Smooth muscle cell of the brain vasculature (primary cell): ENCODE data around the gene PRTN3.
"Not testable (repeated sequence)": the region's sequence is repeated elsewhere in the genome, so short reads cannot be mapped to it uniquely, and the experiment has no call there.

Source experiments
- DNase-seq: peaks from one replicate; pipeline ENCODE4 v3.0.0-alpha.2; 2012; ENCODE audit warnings: low read depth, low spot score

PRTN3 gene

GRCh38 chr19:815775-816499 is 24.9 kb upstream of the PRTN3 start:
- no peak for DNase-seq

DNA sequence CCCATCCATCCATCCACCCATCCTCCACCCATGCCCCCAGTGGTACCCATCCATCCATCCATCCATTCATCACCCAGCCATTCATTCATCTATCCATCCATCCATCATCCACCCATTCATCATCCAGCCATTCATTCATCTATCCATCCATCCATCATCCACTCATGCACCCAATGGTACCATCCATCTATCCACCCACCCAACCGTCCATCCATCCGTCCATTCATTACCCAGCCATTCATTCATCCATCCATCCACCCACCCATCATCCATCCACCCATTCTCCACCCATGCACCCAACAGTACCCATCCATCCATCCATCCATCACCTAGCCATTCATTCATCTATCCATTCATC is 24.3 kb upstream of the PRTN3 start:
- DNase-seq = no peak

GRCh38 chr19:820212-820611 is 20.6 kb upstream of the PRTN3 start:
- DNase-seq = not testable (repeated sequence)

GRCh38 chr19:821231-821824 is 19.5 kb upstream of the PRTN3 start:
- no peak for DNase-seq

DNA sequence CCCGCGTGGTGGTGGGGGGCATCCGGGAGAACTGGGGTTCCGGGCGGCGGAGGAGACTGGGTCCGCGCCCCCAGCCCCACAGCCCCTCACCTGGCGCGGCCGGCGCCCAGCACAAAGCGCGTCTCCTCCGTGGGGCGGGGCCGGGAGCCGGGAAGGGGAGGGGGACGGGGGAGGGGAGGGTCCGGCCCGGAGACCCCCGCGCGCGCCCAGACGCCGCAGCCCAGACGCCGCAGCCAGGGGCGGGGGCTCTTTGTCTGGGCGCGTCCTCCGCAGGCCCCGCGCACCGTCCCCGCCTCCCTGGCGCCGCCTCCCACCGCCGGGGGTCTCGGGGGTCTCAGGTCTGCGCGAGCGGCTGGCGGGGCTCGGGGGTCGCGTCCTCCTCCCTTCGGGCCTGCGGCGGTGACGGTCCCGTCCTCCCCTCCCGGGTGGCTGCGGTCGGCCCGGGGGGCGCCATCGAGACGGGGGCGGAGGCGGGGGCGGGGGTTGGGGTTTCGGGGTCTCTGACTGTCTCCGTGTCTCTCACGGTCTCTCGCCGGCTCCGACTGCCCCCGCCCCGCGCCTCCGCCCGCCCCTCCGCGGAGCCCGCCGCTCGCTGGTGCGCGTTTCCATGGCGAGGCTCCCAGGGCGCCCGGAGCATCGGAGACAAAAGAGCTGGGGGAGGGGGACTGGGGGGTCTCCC is 18.8 kb upstream of the PRTN3 start, which contains the start of gene PLPPR3:
Gene PLPPR3 (minus strand): TSS at position 131 of the 679 bp plus-strand sequence. CDS start 396 bp downstream, outside the sequence.
- DNase-seq = no peak

DNA sequence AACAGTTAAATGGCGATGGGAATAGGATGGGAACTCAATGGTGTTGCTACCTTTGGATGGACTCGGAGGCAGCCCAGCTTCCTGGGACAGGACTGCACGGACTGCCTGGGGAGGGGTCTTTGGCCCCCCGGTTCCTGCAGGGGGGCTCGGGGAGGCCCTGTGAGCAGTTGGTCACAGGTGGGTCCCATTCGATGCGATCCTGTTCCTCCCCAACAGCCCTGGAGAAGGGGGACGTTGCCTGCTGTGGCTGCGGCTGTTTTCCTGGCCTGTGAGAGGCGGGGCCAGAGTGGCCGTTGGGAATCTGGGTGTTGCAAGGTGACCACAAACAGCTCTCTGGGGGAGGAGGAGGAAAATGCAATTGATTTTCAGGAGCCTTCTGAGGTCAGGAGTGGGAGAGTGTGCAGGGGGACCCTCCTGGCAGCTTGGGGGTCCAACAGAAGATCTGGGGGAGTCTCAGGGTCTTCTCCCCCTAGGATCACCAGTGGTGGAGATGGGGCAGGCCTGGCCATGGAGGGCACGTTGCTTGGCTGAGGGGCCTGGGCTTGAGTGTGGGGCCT is 17.2 kb upstream of the PRTN3 start:
- DNase-seq = no peak

DNA sequence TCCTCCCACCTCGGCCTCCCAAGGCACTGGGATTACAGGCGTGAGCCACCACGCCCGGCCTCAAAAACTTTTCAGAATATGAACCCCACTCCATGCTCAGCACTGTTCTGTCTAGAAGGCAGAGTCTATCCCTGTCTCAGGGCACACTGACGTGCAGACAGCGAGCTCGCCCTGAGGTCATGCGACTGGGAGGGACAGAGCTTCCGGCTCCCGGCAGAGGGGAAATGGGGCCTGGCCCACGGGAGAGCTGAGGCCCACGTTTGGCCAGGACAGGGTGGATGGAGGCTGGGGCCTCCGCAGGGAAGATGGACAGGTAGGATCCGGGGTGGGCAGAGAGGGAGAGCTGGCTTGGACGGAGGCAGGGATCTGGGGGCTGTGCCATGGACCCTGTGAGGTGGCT is 15.9 kb upstream of the PRTN3 start:
- no peak for DNase-seq

DNA sequence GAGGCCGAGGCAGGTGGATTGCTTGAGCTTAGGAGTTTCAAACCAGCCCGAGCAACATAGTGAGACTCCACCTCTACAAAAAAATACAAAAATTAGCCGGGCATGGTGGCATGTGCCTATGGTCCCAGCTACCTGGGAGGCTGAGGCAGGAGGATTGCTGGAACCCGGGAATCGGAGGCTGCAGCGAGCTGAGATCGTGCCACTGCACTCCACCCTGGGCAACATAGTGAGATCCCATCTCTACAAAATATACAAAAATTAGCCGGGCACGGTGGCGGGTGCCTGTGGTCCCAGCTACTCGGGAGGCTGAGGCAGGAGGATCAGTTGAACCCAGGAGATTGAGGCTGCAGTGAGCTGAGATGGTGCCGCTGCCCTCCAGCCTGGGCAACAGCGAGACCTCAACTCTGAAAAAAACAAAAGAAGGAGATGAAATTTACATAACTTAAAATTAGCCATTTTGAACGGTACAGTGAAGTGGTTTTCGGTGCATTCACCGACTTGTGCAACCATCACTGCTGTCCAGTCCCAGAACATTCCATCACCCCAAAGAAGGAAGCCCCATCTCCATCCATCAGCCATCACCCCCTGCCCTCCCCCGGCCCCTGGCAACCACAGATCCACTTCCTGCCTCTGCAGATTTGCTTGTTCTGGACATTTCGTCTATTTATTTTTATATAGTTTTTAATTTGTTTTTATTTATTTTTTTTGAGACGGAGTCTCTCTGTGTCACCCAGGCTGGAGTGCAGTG is 14.7 kb upstream of the PRTN3 start:
- no peak for DNase-seq

GRCh38 chr19:827314-827709 is 13.5 kb upstream of the PRTN3 start:
- DNase-seq = no peak

DNA sequence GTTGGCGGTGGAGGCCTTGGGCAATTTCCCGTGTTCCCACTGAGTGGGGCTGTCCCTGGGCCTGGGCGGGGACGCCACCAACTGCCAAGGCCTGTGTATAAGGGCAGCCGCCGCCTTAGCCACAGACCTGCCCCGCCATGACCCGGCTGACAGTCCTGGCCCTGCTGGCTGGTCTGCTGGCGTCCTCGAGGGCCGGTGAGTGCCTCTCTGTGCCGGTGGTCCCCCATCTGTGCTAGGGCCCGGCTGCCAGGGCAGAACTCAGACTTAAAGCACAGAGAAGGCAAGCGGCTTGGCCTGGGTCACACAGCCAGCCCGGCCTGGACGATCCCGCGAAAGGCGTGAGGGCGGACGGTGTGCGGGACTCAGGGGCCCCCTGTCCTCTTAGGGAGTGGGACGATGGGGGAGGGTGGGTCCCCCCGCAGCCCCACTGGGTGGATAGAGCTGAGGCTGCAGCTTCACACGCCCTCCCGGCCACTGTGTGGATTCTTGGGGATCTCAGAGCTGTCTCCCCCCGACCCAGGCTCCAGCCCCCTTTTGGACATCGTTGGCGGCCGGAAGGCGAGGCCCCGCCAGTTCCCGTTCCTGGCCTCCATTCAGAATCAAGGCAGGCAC is 13.0 kb upstream of the PRTN3 start, which contains the start of gene AZU1:
Gene AZU1 (plus strand): TSS at position 128 of the 612 bp plus-strand sequence. CDS start 10 bp downstream, at position 138.
- DNase-seq = no peak

DNA sequence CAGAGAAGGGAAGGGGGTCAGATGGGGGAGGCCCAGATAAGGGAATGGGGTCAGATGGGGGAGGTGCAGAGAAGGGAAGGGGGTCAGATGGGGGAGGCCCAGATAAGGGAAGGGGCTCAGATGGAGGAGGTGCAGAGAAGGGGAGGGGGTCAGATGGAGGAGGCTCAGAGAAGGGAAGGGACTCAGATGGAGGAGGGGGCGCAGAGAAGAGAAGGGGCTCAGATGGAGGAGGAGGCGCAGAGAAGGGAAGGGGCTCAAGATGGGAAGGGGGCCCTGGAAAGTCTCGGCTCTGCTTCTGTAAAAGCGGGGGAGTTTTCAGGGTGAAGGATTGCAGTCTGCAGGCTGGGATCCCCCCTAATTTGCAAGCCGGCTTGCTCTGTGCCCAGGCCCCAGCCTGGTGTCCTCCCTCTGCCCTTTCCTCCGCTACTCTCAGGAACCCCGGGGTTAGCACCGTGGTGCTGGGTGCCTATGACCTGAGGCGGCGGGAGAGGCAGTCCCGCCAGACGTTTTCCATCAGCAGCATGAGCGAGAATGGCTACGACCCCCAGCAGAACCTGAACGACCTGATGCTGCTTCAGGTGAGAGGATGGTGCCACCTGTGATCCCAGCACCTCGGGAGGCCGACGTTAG is 11.6 kb upstream of the PRTN3 start:
- no peak for DNase-seq

- no peak for DNase-seq
These were observed 9.1 kb upstream of the PRTN3 start for GRCh38 chr19:831407-832369.

GRCh38 chr19:834216-834615 is 6.6 kb upstream of the PRTN3 start:
- DNase-seq = no peak

DNA sequence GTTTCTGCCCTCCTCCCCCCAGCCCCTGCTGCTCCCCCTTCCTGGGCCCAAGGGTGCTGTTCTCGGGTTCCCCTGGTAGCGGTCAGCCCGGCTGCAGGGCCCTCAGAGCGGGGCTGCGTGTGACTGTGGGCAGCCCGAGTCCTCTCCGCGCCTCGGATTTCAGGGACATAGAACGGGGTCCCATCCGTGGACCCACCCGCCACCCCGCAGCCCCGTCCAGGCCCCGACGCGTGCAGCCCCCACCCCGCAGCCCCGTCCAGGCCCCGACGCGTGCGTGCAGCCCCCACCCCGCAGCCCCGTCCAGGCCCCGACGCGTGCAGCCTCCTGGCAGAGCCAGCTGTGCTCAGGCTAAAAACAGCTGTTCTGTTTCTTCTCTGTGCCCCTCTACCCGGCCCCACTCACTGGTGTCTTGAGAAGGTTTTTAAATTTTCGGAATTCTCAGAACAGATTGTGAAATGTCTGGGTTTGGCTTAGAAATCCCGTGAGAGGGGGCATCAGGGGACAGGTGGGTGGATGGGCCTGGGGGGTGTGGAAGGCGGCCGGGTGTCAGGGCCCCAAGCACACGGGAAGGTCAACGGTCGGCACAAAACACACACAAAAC is 5.5 kb upstream of the PRTN3 start:
- no peak for DNase-seq

GRCh38 chr19:842802-843179 is 2.0 kb downstream of the PRTN3 start:
- not testable (repeated sequence) for DNase-seq

GRCh38 chr19:843180-843835 is 2.5 kb downstream of the PRTN3 start:
- DNase-seq = no peak

GRCh38 chr19:843836-844545 is 3.2 kb downstream of the PRTN3 start:
- no peak for DNase-seq

GRCh38 chr19:844546-844971 is 3.8 kb downstream of the PRTN3 start:
- no peak for DNase-seq
